A673 (cell line): Measurements from ENCODE around the gene UVRAG. TPM values are rescaled to one million over a fixed set of nuclear protein-coding genes. Genes with fewer than 3 reads are reported as not detected.

ENCODE experiments used
- BruUV-seq: library from RNA; stranded (reverse); fragments of 400-500 nt; replicated peaks from 2 replicates; lab custom pipeline; 2021; lab: Mats Ljungman, UMichigan
- CTCF ChIA-PET: fragments of 300-600 bp; sonication (Branson Sonifier 250); formaldehyde crosslinking; loops from one replicate; lab custom pipeline; 2022; ENCODE audit warnings: antibody characterized with exemption; lab: Charles Lee
- POLR2A ChIA-PET: fragments of 300-600 bp; sonication (Branson Sonifier 250); formaldehyde crosslinking; loops from one replicate; lab custom pipeline; 2022; ENCODE audit warnings: antibody characterized with exemption; ENCODE audit not compliant: low non-redundant PET; lab: Charles Lee
- DNase-seq: peaks from one replicate; pipeline ENCODE4 v3.0.0-alpha.2; 2015; ENCODE audit warnings: low spot score
- H3K27ac ChIP-seq: fragments of 200-600 bp; sonication (generic); 2 replicates; pipeline ENCODE4 v1.5.1; 2016; ENCODE audit warnings: mixed run types, low read depth, mild to moderate bottlenecking, mixed read lengths, antibody characterized with exemption, low read length; ENCODE audit not compliant: poor library complexity, severe bottlenecking
- H3K27me3 ChIP-seq: fragments of 200-600 bp; sonication (generic); replicated peaks from 2 replicates; pipeline ENCODE4 v1.6.1; 2017; ENCODE audit warnings: mixed run types, low read depth, mild to moderate bottlenecking, mixed read lengths, antibody characterized with exemption, low read length; ENCODE audit not compliant: insufficient read depth, poor library complexity
- H3K36me3 ChIP-seq: fragments of 200-600 bp; sonication (generic); 2 replicates; pipeline ENCODE4 v1.6.1; 2016; ENCODE audit warnings: mixed run types, mild to moderate bottlenecking, mixed read lengths, antibody characterized with exemption, low read length; ENCODE audit not compliant: insufficient read depth, poor library complexity, severe bottlenecking
- H3K4me1 ChIP-seq: fragments of 200-600 bp; sonication (generic); 2 replicates; pipeline ENCODE4 v1.6.1; 2017; ENCODE audit warnings: mixed run types, mild to moderate bottlenecking, mixed read lengths, antibody characterized with exemption, low read length; ENCODE audit not compliant: insufficient read depth, poor library complexity, severe bottlenecking
- H3K4me3 ChIP-seq: fragments of 200-600 bp; sonication (generic); 2 replicates; pipeline ENCODE4 v1.5.1; 2016; ENCODE audit warnings: low read depth, mixed run types, mild to moderate bottlenecking, mixed read lengths, low read length; ENCODE audit not compliant: poor library complexity, severe bottlenecking
- H3K9me3 ChIP-seq: fragments of 200-600 bp; sonication (generic); 2 replicates; pipeline ENCODE4 v1.6.1; 2016; ENCODE audit warnings: mixed run types, low read depth, mild to moderate bottlenecking, mixed read lengths, antibody characterized with exemption, low read length; ENCODE audit not compliant: poor library complexity, severe bottlenecking
- CTCF ChIP-seq: fragments of 300-800, 200-600 bp; sonication (generic); conservative IDR thresholded peaks from 2 replicates; pipeline ENCODE4 v1.5.1; 2017; ENCODE audit warnings: low read depth, mild to moderate bottlenecking, antibody characterized with exemption, low read length, moderate library complexity, mixed read lengths
- EZH2 ChIP-seq: fragments of 200-600 bp; sonication (generic); IDR thresholded peaks from 2 replicates; pipeline ENCODE4 v1.6.1; 2017; ENCODE audit warnings: borderline replicate concordance, low read depth, mild to moderate bottlenecking, mixed read lengths, antibody characterized with exemption, low read length; ENCODE audit not compliant: poor library complexity, severe bottlenecking
- intact Hi-C: fragments of 100-400 bp; cut with micrococcal nuclease; formaldehyde crosslinking; loops from one replicate; pipeline ENCODE4 v1.10.0; 2022; ENCODE audit not compliant: unreplicated experiment
- total RNA-seq: library from RNA; stranded (reverse); gene quantifications from 2 replicates; pipeline ENCODE4 v1.2.3, GENCODE V29; 2021

UVRAG gene
- total RNA-seq, 1 experiment from 2014 or later, result 21.1 TPM

- Histone ChIP-seq H3K4me1 (peaks cover 14% of the 10 kb centered on the region), H3K4me3 (no peak overlapping the region), H3K36me3 (no peaks in the 10 kb centered on the region), H3K9me3 (no peaks in the 10 kb centered on the region), H3K27me3 (no peaks in the 10 kb centered on the region), H3K27ac (no peak overlapping the region)
- DNase-seq, result no peak
- POLR2A ChIA-PET, result no interaction called here
- TF ChIP-seq EZH2 (no peak), CTCF (no peak)
- CTCF ChIA-PET, result no interaction called here
- intact Hi-C loops, result no loop called here
- no TSS peak for BruUV-seq
Measured at GRCh38 chr11:75858042-75858441, 43.0 kb downstream of the UVRAG start.

- Histone ChIP-seq H3K4me1 (peaks cover 14% of the 10 kb centered on the region), H3K36me3 (no peaks in the 10 kb centered on the region), H3K9me3 (no peaks in the 10 kb centered on the region), H3K27ac (no peak overlapping the region), H3K27me3 (no peaks in the 10 kb centered on the region), H3K4me3 (no peak overlapping the region)
- intact Hi-C loops, result no loop called here
- no TSS peak for BruUV-seq
- no peak for TF ChIP-seq EZH2
- no peak for TF ChIP-seq CTCF
- DNase-seq, result peak; percentile 29
- CTCF ChIA-PET, result no interaction called here
- POLR2A ChIA-PET, result no interaction called here
Measured at GRCh38 chr11:75858613-75859012, 43.6 kb downstream of the UVRAG start.

GRCh38 chr11:75859614-75860013 lies 44.6 kb downstream of the UVRAG start:
- H3K9me3 ChIP-seq, result no peaks in the 10 kb centered on the region
- no peak for DNase-seq
- ChIA-PET CTCF (no interaction called here), POLR2A (no interaction called here)
- no peak for TF ChIP-seq CTCF
- TF ChIP-seq EZH2, result no peak
- no peak overlapping the region for H3K4me3 ChIP-seq
- no TSS peak for BruUV-seq
- intact Hi-C loops, result loop anchor here (10.0 kb wide), 1 partner anchor 315 kb away; no protein-coding TSS in a partner anchor
- no peaks in the 10 kb centered on the region for H3K36me3 ChIP-seq
- no peaks in the 10 kb centered on the region for H3K27me3 ChIP-seq
- no peak overlapping the region for H3K27ac ChIP-seq
- peaks cover 14% of the 10 kb centered on the region for H3K4me1 ChIP-seq
